ENCODE results near the gene RAP1GAP2. TPM values are rescaled to one million over a fixed set of nuclear protein-coding genes. Genes with fewer than 3 reads are reported as not detected.

RAP1GAP2 gene
- total RNA-seq, 1 donor from 2014 or later = 8.6 TPM

GRCh38 chr17:2852729-2853282, 56.6 kb downstream of the RAP1GAP2 start:
- no peaks in the 10 kb centered on the region for H3K36me3 ChIP-seq (ENCODE audit: insufficient read depth, low read length)
- Mint-ChIP-seq H3K4me3 (ENCODE audit: unreplicated experiment) (no peak overlapping the region), H3K27ac (ENCODE audit: unreplicated experiment) (no peak overlapping the region), H3K27me3 (ENCODE audit: low read depth, unreplicated experiment) (peaks cover 25% of the 10 kb centered on the region), H3K36me3 (ENCODE audit: low read depth, unreplicated experiment) (no peaks in the 10 kb centered on the region), H3K4me1 (ENCODE audit: low read depth, unreplicated experiment) (peaks cover 10% of the 10 kb centered on the region), H3K9me3 (ENCODE audit: unreplicated experiment) (no peaks in the 10 kb centered on the region)
- peak overlapping the region; percentile 46 for H3K4me3 ChIP-seq (ENCODE audit: insufficient read depth, low read depth, low read length)
- no peak overlapping the region for H3K27ac ChIP-seq (ENCODE audit: low read depth, low read length)
- TF ChIP-seq EZH2 (IDR thresholded peaks at IDR 0.05; ENCODE audit: insufficient read depth, low read length) (no peak), CTCF (IDR thresholded peaks at IDR 0.05; ENCODE audit: insufficient read depth, low read depth, low read length) (no peak)
- no peaks in the 10 kb centered on the region for H3K9me3 ChIP-seq (ENCODE audit: insufficient read depth, low read depth, low read length)
- no peak for DNase-seq (ENCODE audit: low read depth)
- no peak for FAIRE-seq
- H3K9ac ChIP-seq (ENCODE audit: low read length) = peak overlapping the region; percentile 50
- peaks cover 13% of the 10 kb centered on the region for H3K79me2 ChIP-seq (ENCODE audit: insufficient read depth, low read length)
- peaks cover 5% of the 10 kb centered on the region for H4K20me1 ChIP-seq (ENCODE audit: insufficient read depth, low read length)
- peak overlapping the region; percentile 47 for H2AFZ ChIP-seq (ENCODE audit: low read depth, low read length)
- peaks cover 9% of the 10 kb centered on the region for H3K27me3 ChIP-seq (ENCODE audit: insufficient read depth, low read length)
- H3K4me2 ChIP-seq (ENCODE audit: low read length) = peak overlapping the region; percentile 91
- peaks cover 13% of the 10 kb centered on the region for H3K4me1 ChIP-seq (ENCODE audit: insufficient read depth, low read length)

GRCh38 chr17:2853283-2854142, 57.3 kb downstream of the RAP1GAP2 start:
- H3K79me2 ChIP-seq (ENCODE audit: insufficient read depth, low read length) = peaks cover 13% of the 10 kb centered on the region
- FAIRE-seq (no peak), DNase-seq (ENCODE audit: low read depth) (peak; percentile 22)
- no peaks in the 10 kb centered on the region for H3K36me3 ChIP-seq (ENCODE audit: insufficient read depth, low read length)
- H3K36me3 Mint-ChIP-seq (ENCODE audit: low read depth, unreplicated experiment) = no peaks in the 10 kb centered on the region
- no peaks in the 10 kb centered on the region for H3K9me3 Mint-ChIP-seq (ENCODE audit: unreplicated experiment)
- peak overlapping the region; percentile 53 for H3K4me3 ChIP-seq (ENCODE audit: insufficient read depth, low read depth, low read length)
- H4K20me1 ChIP-seq (ENCODE audit: insufficient read depth, low read length) = peaks cover 5% of the 10 kb centered on the region
- no peak for TF ChIP-seq EZH2 (IDR thresholded peaks at IDR 0.05; ENCODE audit: insufficient read depth, low read length)
- no peak for TF ChIP-seq CTCF (IDR thresholded peaks at IDR 0.05; ENCODE audit: insufficient read depth, low read depth, low read length)
- H3K4me2 ChIP-seq (ENCODE audit: low read length) = peak overlapping the region; percentile 91
- H3K27me3 ChIP-seq (ENCODE audit: insufficient read depth, low read length) = peaks cover 9% of the 10 kb centered on the region
- peaks cover 13% of the 10 kb centered on the region for H3K4me1 ChIP-seq (ENCODE audit: insufficient read depth, low read length)
- peak overlapping the region; percentile 77 for H2AFZ ChIP-seq (ENCODE audit: low read depth, low read length)
- no peak overlapping the region for H3K27ac ChIP-seq (ENCODE audit: low read depth, low read length)
- no peaks in the 10 kb centered on the region for H3K9me3 ChIP-seq (ENCODE audit: insufficient read depth, low read depth, low read length)
- H3K27me3 Mint-ChIP-seq (ENCODE audit: low read depth, unreplicated experiment) = peaks cover 25% of the 10 kb centered on the region
- peaks cover 10% of the 10 kb centered on the region for H3K4me1 Mint-ChIP-seq (ENCODE audit: low read depth, unreplicated experiment)
- no peak overlapping the region for H3K27ac Mint-ChIP-seq (ENCODE audit: unreplicated experiment)
- peak overlapping the region; percentile 57 for H3K9ac ChIP-seq (ENCODE audit: low read length)
- H3K4me3 Mint-ChIP-seq (ENCODE audit: unreplicated experiment) = peak overlapping the region; percentile 92
